Prostate gland (tissue), 2 donors: ENCODE measurements around the gene EMID1. TPM values are rescaled to one million over a fixed set of nuclear protein-coding genes. Genes with fewer than 3 reads are reported as not detected.

ENCODE experiments used
- DNase-seq: peaks from one replicate; pipeline ENCODE4 v3.0.0-alpha.2; 2019; ENCODE audit warnings: low spot score
- H3K27ac ChIP-seq, 2 donors: fragments of 200-600 bp; sonication (generic); 2 replicates each; pipeline ENCODE4 v1.5.1; 2017 to 2019
- H3K27me3 ChIP-seq: fragments of 200-600 bp; sonication (generic); replicated peaks from 2 replicates; pipeline ENCODE4 v1.5.1; 2019; ENCODE audit not compliant: insufficient read depth
- H3K36me3 ChIP-seq, 2 donors: fragments of 200-600 bp; sonication (generic); 1 replicate in 1 of 2; 2 replicates in 1 of 2; pipeline versions ENCODE4 v1.5.1 to v1.8.1; 2017 to 2019
- H3K4me1 ChIP-seq: fragments of 200-600 bp; sonication (generic); replicated peaks from 2 replicates; pipeline ENCODE4 v1.5.1; 2019
- H3K4me3 ChIP-seq, 2 donors: fragments of 200-600 bp; sonication (generic); 2 replicates each; pipeline ENCODE4 v1.5.1; 2017 to 2019
- H3K9me3 ChIP-seq: fragments of 200-600 bp; sonication (generic); 2 replicates; pipeline ENCODE4 v1.5.1; 2017
- CTCF ChIP-seq, 4 experiments: fragments of 200-600 bp in 2 of 4; fragments of 450-650 bp in 2 of 4; sonication (generic) in 2 of 4; IDR thresholded peaks; 1 replicate in 3 of 4; 2 replicates in 1 of 4; pipeline ENCODE4 v1.5.1; 2016 to 2019; ENCODE audit warnings: antibody characterized with exemption in 4 of 4, mild to moderate bottlenecking in 2 of 4, moderate library complexity in 2 of 4
- POLR2A ChIP-seq: fragments of 450-650 bp; IDR thresholded peaks from one replicate; pipeline ENCODE4 v1.6.1; 2016; ENCODE audit warnings: antibody characterized with exemption, mild to moderate bottlenecking
- POLR2AphosphoS5 ChIP-seq: sonication (generic); formaldehyde crosslinking; IDR thresholded peaks from one replicate; pipeline ENCODE4 v1.6.1; 2017; ENCODE audit warnings: antibody characterized with exemption
- WGBS: methylation state at CpG from one replicate; pipeline ENCODE4 v1.1.5; 2018; 5-methylcytosine and 5-hydroxymethylcytosine counted together
- intact Hi-C: fragments of 100-400 bp; cut with DNase I; formaldehyde crosslinking; loops from one replicate; pipeline ENCODE4 v1.14.2; 2022
- total RNA-seq, 2 donors: library from RNA; depleted of rRNA; stranded (reverse); fragments of >200 nt; gene quantifications; one replicate each; pipeline ENCODE4 v1.1.0, GENCODE V29; 2016

Gene EMID1
- total RNA-seq, 2 donors from 2014 or later = 12.8 to 14.7 TPM

GRCh38 chr22:29305836-29306174 lies 100.1 kb downstream of the EMID1 start:
- Histone ChIP-seq H3K27ac (no peak overlapping the region), H3K4me1 (peaks cover 24% of the 10 kb centered on the region), H3K4me3 (peak overlapping the region in 1 of 2 donors; percentile 59), H3K27me3 (no peaks in the 10 kb centered on the region), H3K9me3 (no peaks in the 10 kb centered on the region), H3K36me3 (no peaks in the 10 kb centered on the region)
- intact Hi-C loops = loop anchor here (1.0 to 2.0 kb wide), 2 partner anchors 53 to 82 kb away; partner anchors contain the start of gene AP1B1
- DNase-seq = no peak
- TF ChIP-seq POLR2A (no peak), POLR2AphosphoS5 (no peak), CTCF (IDR thresholded peaks at IDR 0.05) (no peak)
- 43% methylated on average over 7 of the region's 7 CpGs for WGBS

GRCh38 chr22:29306175-29306834 lies 100.6 kb downstream of the EMID1 start, which contains the start of gene GAS2L1:
Gene GAS2L1, plus strand, starts transcription at chr22:29306650. Its CDS starts 1,456 bp downstream, at chr22:29308106.
- DNase-seq = peak; percentile 83
- H3K4me3 ChIP-seq = peak within 1 kb of the TSS; percentile 59 to 97
- intact Hi-C loops = loop anchor here (1.0 to 2.0 kb wide), 2 partner anchors 52 to 82 kb away; partner anchors contain the start of gene AP1B1
- H3K4me1 ChIP-seq = peaks cover 27% of the 10 kb centered on the region
- under 1% methylated on average over 40 of the region's 40 CpGs for WGBS
- peak; percentile 63 for TF ChIP-seq POLR2AphosphoS5
- TF ChIP-seq CTCF (IDR thresholded peaks at IDR 0.05) = peak; percentile 57 to 88 (median 81)
- TF ChIP-seq POLR2A = no peak
- no peaks in the 10 kb centered on the region for H3K36me3 ChIP-seq
- H3K27ac ChIP-seq = peak within 1 kb of the TSS; percentile 56 to 89
- H3K27me3 ChIP-seq = no peaks in the 10 kb centered on the region
- H3K9me3 ChIP-seq = no peaks in the 10 kb centered on the region

- Histone ChIP-seq H3K4me3 (peak overlapping the region; percentile 59 to 97), H3K36me3 (no peaks in the 10 kb centered on the region), H3K27ac (peak overlapping the region; percentile 56 to 89), H3K27me3 (no peaks in the 10 kb centered on the region), H3K9me3 (no peaks in the 10 kb centered on the region), H3K4me1 (peaks cover 32% of the 10 kb centered on the region)
- intact Hi-C loops = loop anchor here (1.0 to 2.0 kb wide), 2 partner anchors 52 to 81 kb away; partner anchors contain the start of gene AP1B1
- peak; percentile 49 for TF ChIP-seq POLR2AphosphoS5
- TF ChIP-seq CTCF (IDR thresholded peaks at IDR 0.05) = peak in 3 of 4 experiments; percentile 15 to 46 (median 17)
- TF ChIP-seq POLR2A = peak; percentile 40
- peak; percentile 77 for DNase-seq
- 4% methylated on average over 73 of the region's 83 CpGs for WGBS
These were observed 101.3 kb downstream of the EMID1 start for GRCh38 chr22:29306835-29307595.

- no peaks in the 10 kb centered on the region for H3K27me3 ChIP-seq
- no peaks in the 10 kb centered on the region for H3K36me3 ChIP-seq
- peak overlapping the region; percentile 56 to 89 for H3K27ac ChIP-seq
- intact Hi-C loops = loop anchor here (2.0 kb wide), 1 partner anchor 51 kb away; no protein-coding TSS in a partner anchor
- H3K4me3 ChIP-seq = peak overlapping the region; percentile 59 to 97
- TF ChIP-seq CTCF (IDR thresholded peaks at IDR 0.05) (no peak), POLR2A (no peak), POLR2AphosphoS5 (no peak)
- 73% methylated on average over 20 of the region's 20 CpGs for WGBS
- peaks cover 32% of the 10 kb centered on the region for H3K4me1 ChIP-seq
- no peaks in the 10 kb centered on the region for H3K9me3 ChIP-seq
- DNase-seq = no peak
These were observed 102.0 kb downstream of the EMID1 start for GRCh38 chr22:29307596-29308147.
